Smooth muscle cell (in vitro differentiated cells): Measurements from ENCODE around the gene TM2D1. TPM values are rescaled to one million over a fixed set of nuclear protein-coding genes. Genes with fewer than 3 reads are reported as not detected.

Experiments used
- DNase-seq: peaks from one replicate; lab custom pipeline; 2025; ENCODE audit not compliant: unreplicated experiment; lab: John Stamatoyannopoulos, UW
- H2AFZ ChIP-seq: fragments of 200-600 bp; sonication (generic); 2 replicates; pipeline ENCODE4 v1.6.0; 2016; ENCODE audit warnings: antibody characterized with exemption, low read depth, mild to moderate bottlenecking
- H3F3A ChIP-seq: fragments of 200-600 bp; sonication (generic); 2 replicates; pipeline ENCODE4 v1.6.0; 2017; ENCODE audit warnings: antibody characterized with exemption, low read depth
- H3K27ac ChIP-seq: fragments of 200-600 bp; sonication (generic); 2 replicates; pipeline ENCODE4 v1.5.1; 2016; ENCODE audit warnings: low read depth, mild to moderate bottlenecking
- H3K27me3 ChIP-seq: fragments of 200-600 bp; sonication (generic); 2 replicates; pipeline ENCODE4 v1.6.1; 2016; ENCODE audit warnings: low read depth, mild to moderate bottlenecking
- H3K36me3 ChIP-seq: fragments of 200-600 bp; sonication (generic); 2 replicates; pipeline ENCODE4 v1.5.1; 2016; ENCODE audit warnings: low read depth
- H3K4me1 ChIP-seq: fragments of 200-600 bp; sonication (generic); 2 replicates; pipeline ENCODE4 v1.5.1; 2016; ENCODE audit warnings: low read depth
- H3K4me2 ChIP-seq: fragments of 200-600 bp; sonication (generic); 2 replicates; pipeline ENCODE4 v1.6.0; 2016; ENCODE audit warnings: mild to moderate bottlenecking
- H3K4me3 ChIP-seq: fragments of 200-600 bp; sonication (generic); 2 replicates; pipeline ENCODE4 v1.5.1; 2016; ENCODE audit warnings: mild to moderate bottlenecking
- H3K79me2 ChIP-seq: fragments of 200-600 bp; sonication (generic); 2 replicates; pipeline ENCODE4 v1.6.0; 2016; ENCODE audit warnings: low read depth, mild to moderate bottlenecking
- H3K9ac ChIP-seq: fragments of 200-600 bp; sonication (generic); 2 replicates; pipeline ENCODE4 v1.6.0; 2016; ENCODE audit warnings: low read depth
- H3K9me3 ChIP-seq: fragments of 200-600 bp; sonication (generic); replicated peaks from 2 replicates; pipeline ENCODE4 v1.5.1; 2016; ENCODE audit warnings: low read depth
- H4K20me1 ChIP-seq: fragments of 200-600 bp; sonication (generic); 2 replicates; pipeline ENCODE4 v1.6.0; 2016; ENCODE audit warnings: low read depth
- CTCF ChIP-seq: fragments of 200-600 bp; sonication (generic); IDR thresholded peaks from 2 replicates; pipeline ENCODE4 v1.5.1; 2017; ENCODE audit warnings: borderline replicate concordance, mild to moderate bottlenecking, antibody characterized with exemption; ENCODE audit not compliant: insufficient read depth, poor library complexity, severe bottlenecking
- WGBS: methylation state at CpG from one replicate; pipeline ENCODE4 v1.1.7; 2016; ENCODE audit warnings: low lambda C conversion rate; 5-methylcytosine and 5-hydroxymethylcytosine counted together
- polyA plus RNA-seq: library from polyadenylated mRNA; unstranded; fragments of >200 nt; fragmentation: Nextera tagmentation; extraction: Ambion mirVana; gene quantifications from 2 replicates; pipeline ENCODE4 v1.2.1, GENCODE V29; 2016
- total RNA-seq: library from RNA; depleted of rRNA; stranded (reverse); fragments of >200 nt; gene quantifications from 2 replicates; pipeline ENCODE4 v1.2.3, GENCODE V29; 2014

TM2D1 gene
- total and polyA plus RNA-seq, 2 experiments from 2014 or later: 74.1 to 107 TPM

- DNase-seq: no peak
These were observed 15.7 kb downstream of the TM2D1 start for GRCh38 chr1:61708953-61709907.

GRCh38 chr1:61699911-61700851 is 24.8 kb downstream of the TM2D1 start:
- no peak overlapping the region for H3K4me2 ChIP-seq
- no peak overlapping the region for H3K27ac ChIP-seq
- no peak overlapping the region for H3K9ac ChIP-seq
- H3K79me2 ChIP-seq: no peaks in the 10 kb centered on the region
- H3K27me3 ChIP-seq: no peaks in the 10 kb centered on the region
- peaks cover 17% of the 10 kb centered on the region for H3K36me3 ChIP-seq
- no peak overlapping the region for H2AFZ ChIP-seq
- H4K20me1 ChIP-seq: peaks cover 4% of the 10 kb centered on the region
- peaks cover 3% of the 10 kb centered on the region for H3F3A ChIP-seq
- H3K4me1 ChIP-seq: no peaks in the 10 kb centered on the region
- 90% methylated on average over 3 of the region's 3 CpGs for WGBS
- no peak for TF ChIP-seq CTCF
- H3K4me3 ChIP-seq: no peak overlapping the region
- H3K9me3 ChIP-seq: no peaks in the 10 kb centered on the region
- no peak for DNase-seq

More at GRCh38 chr1:61708953-61709907, 15.7 kb downstream of the TM2D1 start:
- no peak overlapping the region for H2AFZ ChIP-seq
- H3K79me2 ChIP-seq: no peaks in the 10 kb centered on the region
- no peaks in the 10 kb centered on the region for H3K9me3 ChIP-seq
- no peaks in the 10 kb centered on the region for H3K27me3 ChIP-seq
- H3K4me3 ChIP-seq: no peak overlapping the region
- peaks cover 58% of the 10 kb centered on the region for H4K20me1 ChIP-seq
- H3K4me2 ChIP-seq: no peak overlapping the region
- H3K27ac ChIP-seq: no peak overlapping the region
- TF ChIP-seq CTCF: no peak
- H3K9ac ChIP-seq: no peak overlapping the region
- WGBS: 74% methylated on average over 7 of the region's 7 CpGs
- no peaks in the 10 kb centered on the region for H3F3A ChIP-seq
- H3K4me1 ChIP-seq: no peaks in the 10 kb centered on the region
- no peaks in the 10 kb centered on the region for H3K36me3 ChIP-seq

- Histone ChIP-seq H3K4me2 (peak overlapping the region; percentile 60), H2AFZ (no peak overlapping the region), H4K20me1 (peaks cover 6% of the 10 kb centered on the region), H3K27ac (peak overlapping the region; percentile 53), H3K79me2 (no peaks in the 10 kb centered on the region), H3K4me1 (no peaks in the 10 kb centered on the region), H3K9me3 (no peaks in the 10 kb centered on the region), H3K27me3 (no peaks in the 10 kb centered on the region), H3F3A (peaks cover 3% of the 10 kb centered on the region), H3K36me3 (peaks cover under 1% of the 10 kb centered on the region), H3K4me3 (no peak overlapping the region), H3K9ac (no peak overlapping the region)
- DNase-seq: no peak
- no peak for TF ChIP-seq CTCF
- WGBS: 16% methylated on average over 3 of the region's 3 CpGs
These were observed 32.7 kb downstream of the TM2D1 start for GRCh38 chr1:61692155-61692800.
